Panc1 (cell line): ENCODE measurements around the gene PHLPP1. TPM values are rescaled to one million over a fixed set of nuclear protein-coding genes. Genes with fewer than 3 reads are reported as not detected.

ENCODE experiments used
- ATAC-seq: fragments of 200-7000 bp; cut with Tn5 transposase; 2 replicates; pipeline ENCODE4 v1.9.1; 2020; ENCODE audit warnings: mild to moderate bottlenecking, moderate library complexity
- BruUV-seq: library from RNA; stranded (reverse); fragments of 400-500 nt; replicated peaks from 2 replicates; lab custom pipeline; 2021; lab: Mats Ljungman, UMichigan
- CTCF ChIA-PET: fragments of 300-600 bp; sonication (Branson Sonifier 250); formaldehyde crosslinking; loops from one replicate; lab custom pipeline; 2022; ENCODE audit warnings: antibody characterized with exemption; lab: Charles Lee
- POLR2A ChIA-PET: fragments of 300-600 bp; sonication (Branson Sonifier 250); formaldehyde crosslinking; loops from one replicate; lab custom pipeline; 2022; ENCODE audit warnings: antibody characterized with exemption; lab: Charles Lee
- DNase-seq: peaks from one replicate; pipeline ENCODE4 v3.0.0-alpha.2; 2010; ENCODE audit warnings: low read depth, low spot score
- H3K27ac ChIP-seq: 2 replicates; pipeline ENCODE4 v1.5.1; 2011; ENCODE audit warnings: mild to moderate bottlenecking, low read length, inconsistent platforms
- H3K27me3 ChIP-seq: fragments of 200-500 bp; sonication (Bioruptor generic); 2 replicates; pipeline ENCODE4 v1.6.0; 2014; ENCODE audit warnings: low read length, inconsistent platforms; ENCODE audit not compliant: control insufficient read depth, insufficient read depth
- H3K36me3 ChIP-seq: fragments of 200-500 bp; sonication (Bioruptor generic); 2 replicates; pipeline ENCODE4 v1.5.1; 2014; ENCODE audit warnings: inconsistent platforms, mild to moderate bottlenecking, low read length, moderate library complexity; ENCODE audit not compliant: control insufficient read depth, insufficient read depth
- H3K4me1 ChIP-seq: 2 replicates; pipeline ENCODE4 v1.5.1; 2011; ENCODE audit warnings: inconsistent platforms, mild to moderate bottlenecking, low read length, moderate library complexity; ENCODE audit not compliant: control insufficient read depth, insufficient read depth
- H3K4me3 ChIP-seq, 2 experiments: 2 replicates each; pipeline ENCODE4 v1.5.1; 2011 to 2012; ENCODE audit warnings: low read depth in 2 of 2, low read length in 2 of 2, mild to moderate bottlenecking in 2 of 2, inconsistent platforms in 1 of 2, moderate library complexity in 1 of 2
- H3K9me3 ChIP-seq: fragments of 200-500 bp; sonication (Bioruptor generic); 2 replicates; pipeline ENCODE4 v1.5.1; 2014; ENCODE audit warnings: low read depth, mild to moderate bottlenecking, inconsistent platforms, low read length, moderate library complexity; ENCODE audit not compliant: control insufficient read depth, insufficient read depth
- CTCF ChIP-seq: fragments of 450-650 bp; IDR thresholded peaks from 2 replicates; pipeline ENCODE4 v1.5.1; 2017; ENCODE audit warnings: mild to moderate bottlenecking
- POLR2AphosphoS5 ChIP-seq: IDR thresholded peaks from 2 replicates; pipeline ENCODE4 v1.6.1; 2012; ENCODE audit warnings: mild to moderate bottlenecking, low read depth, low read length, moderate library complexity
- REST ChIP-seq, 2 experiments: IDR thresholded peaks; 2 replicates each; pipeline ENCODE4 v1.6.1; 2011 to 2012; ENCODE audit warnings: low read depth in 2 of 2, control low read depth in 1 of 2, low read length in 1 of 2, mild to moderate bottlenecking in 1 of 2, moderate library complexity in 1 of 2; ENCODE audit not compliant: insufficient read depth in 1 of 2
- SIN3A ChIP-seq: IDR thresholded peaks from 2 replicates; pipeline ENCODE4 v1.6.1; 2012; ENCODE audit warnings: low read depth, mild to moderate bottlenecking, low read length, moderate library complexity, borderline replicate concordance; ENCODE audit not compliant: insufficient read depth
- TCF7L2 ChIP-seq: IDR thresholded peaks from 2 replicates; pipeline ENCODE4 v1.6.1; 2011; ENCODE audit warnings: mild to moderate bottlenecking, low read depth, low read length, inconsistent platforms
- in situ Hi-C: cut with HindIII; loops from 2 replicates; pipeline ENCODE4 v1.10.0; 2016; ENCODE audit warnings: low sequenced_read_pairs, low pct_unique_long_range_greater_than_20kb
- intact Hi-C: fragments of 100-400 bp; cut with micrococcal nuclease; formaldehyde crosslinking; loops from one replicate; pipeline ENCODE4 v1.10.0; 2022; ENCODE audit not compliant: unreplicated experiment
- total RNA-seq: library from RNA; stranded (reverse); gene quantifications from one replicate; pipeline ENCODE4 v1.2.1, GENCODE V29; 2021; ENCODE audit not compliant: unreplicated experiment

PHLPP1 gene
- total RNA-seq, 1 experiment from 2014 or later, result 6.3 TPM

GRCh38 chr18:62977512-62977911 lies 262.2 kb downstream of the PHLPP1 start:
- H3K4me3 ChIP-seq, result no peak overlapping the region

GRCh38 chr18:62978251-62979049 lies 263.1 kb downstream of the PHLPP1 start:
- no TSS peak for BruUV-seq
- CTCF ChIA-PET, result interaction anchor here (0.6 kb wide), 1 partner anchor 293 kb away, joined by 5 read pairs; no protein-coding TSS in a partner anchor

More at GRCh38 chr18:62977512-62977911, 262.2 kb downstream of the PHLPP1 start:
- no peak for DNase-seq
- Histone ChIP-seq H3K27me3 (no peaks in the 10 kb centered on the region), H3K9me3 (no peaks in the 10 kb centered on the region), H3K4me1 (no peaks in the 10 kb centered on the region), H3K27ac (no peak overlapping the region), H3K36me3 (no peaks in the 10 kb centered on the region)
- in situ Hi-C loops (no loop called here), intact Hi-C loops (no loop called here)
- ATAC-seq, result no peak
- POLR2A ChIA-PET, result no interaction called here
- BruUV-seq, result no TSS peak
- no peak for TF ChIP-seq POLR2AphosphoS5
- no peak for TF ChIP-seq REST (IDR thresholded peaks at IDR 0.05; ENCODE audit: insufficient read depth in 1 of 2, low read depth in 2 of 2, low read length in 1 of 2)
- no peak for TF ChIP-seq CTCF
- no peak for TF ChIP-seq TCF7L2
- no peak for TF ChIP-seq SIN3A
- CTCF ChIA-PET, result no interaction called here

More at GRCh38 chr18:62978251-62979049, 263.1 kb downstream of the PHLPP1 start:
- no peak overlapping the region for H3K4me3 ChIP-seq
- no peak for DNase-seq
- no peaks in the 10 kb centered on the region for H3K36me3 ChIP-seq
- H3K27me3 ChIP-seq, result no peaks in the 10 kb centered on the region
- H3K9me3 ChIP-seq, result no peaks in the 10 kb centered on the region
- in situ Hi-C loops (no loop called here), intact Hi-C loops (no loop called here)
- no peak for ATAC-seq
- TF ChIP-seq CTCF (no peak), SIN3A (no peak), POLR2AphosphoS5 (no peak), REST (IDR thresholded peaks at IDR 0.05; ENCODE audit: insufficient read depth in 1 of 2, low read depth in 2 of 2, low read length in 1 of 2) (no peak), TCF7L2 (no peak)
- no peak overlapping the region for H3K27ac ChIP-seq
- H3K4me1 ChIP-seq, result no peaks in the 10 kb centered on the region
- POLR2A ChIA-PET, result no interaction called here
